Osteocyte (in vitro differentiated cells): ENCODE results near the gene SQOR. TPM values are rescaled to one million over a fixed set of nuclear protein-coding genes. Genes with fewer than 3 reads are reported as not detected.

Experiments used
- DNase-seq: peaks from one replicate; pipeline ENCODE4 v3.0.0; 2021; ENCODE audit warnings: mixed read lengths; ENCODE audit not compliant: unreplicated experiment; ENCODE audit errors: extremely low spot score
- H3K27ac Mint-ChIP-seq: one replicate; pipeline ENCODE4 v1.8.0; 2021; ENCODE audit warnings: mild to moderate bottlenecking, mixed read lengths; ENCODE audit not compliant: unreplicated experiment
- H3K27me3 Mint-ChIP-seq: one replicate; pipeline ENCODE4 v1.8.0; 2021; ENCODE audit warnings: mixed read lengths; ENCODE audit not compliant: unreplicated experiment
- H3K36me3 Mint-ChIP-seq: one replicate; pipeline ENCODE4 v1.8.0; 2021; ENCODE audit warnings: mixed read lengths; ENCODE audit not compliant: unreplicated experiment
- H3K4me1 Mint-ChIP-seq: one replicate; pipeline ENCODE4 v1.8.0; 2021; ENCODE audit warnings: mixed read lengths; ENCODE audit not compliant: unreplicated experiment
- H3K4me3 Mint-ChIP-seq: one replicate; pipeline ENCODE4 v1.8.0; 2021; ENCODE audit warnings: mild to moderate bottlenecking, moderate library complexity, mixed read lengths; ENCODE audit not compliant: unreplicated experiment
- H3K9me3 Mint-ChIP-seq: one replicate; pipeline ENCODE4 v1.8.0; 2021; ENCODE audit warnings: mixed read lengths; ENCODE audit not compliant: unreplicated experiment
- total RNA-seq: library from RNA; stranded (reverse); gene quantifications from 2 replicates; pipeline ENCODE4 v1.2.1, GENCODE V29; 2021
- TF ChIP-seq, protein P1 (sequence below): fragments of 200-600 bp; sonication (generic); IDR thresholded peaks from 2 replicates; pipeline ENCODE4 v1.5.0; 2021; ENCODE audit warnings: antibody characterized with exemption, mild to moderate bottlenecking, moderate library complexity

SQOR gene
- total RNA-seq, 1 donor from 2014 or later, result 22.6 TPM

- H3K9me3 Mint-ChIP-seq, result no peaks in the 10 kb centered on the region
- peaks cover 10% of the 10 kb centered on the region for H3K4me1 Mint-ChIP-seq
- peaks cover 24% of the 10 kb centered on the region for H3K36me3 Mint-ChIP-seq
- TF ChIP-seq, protein P1, sequence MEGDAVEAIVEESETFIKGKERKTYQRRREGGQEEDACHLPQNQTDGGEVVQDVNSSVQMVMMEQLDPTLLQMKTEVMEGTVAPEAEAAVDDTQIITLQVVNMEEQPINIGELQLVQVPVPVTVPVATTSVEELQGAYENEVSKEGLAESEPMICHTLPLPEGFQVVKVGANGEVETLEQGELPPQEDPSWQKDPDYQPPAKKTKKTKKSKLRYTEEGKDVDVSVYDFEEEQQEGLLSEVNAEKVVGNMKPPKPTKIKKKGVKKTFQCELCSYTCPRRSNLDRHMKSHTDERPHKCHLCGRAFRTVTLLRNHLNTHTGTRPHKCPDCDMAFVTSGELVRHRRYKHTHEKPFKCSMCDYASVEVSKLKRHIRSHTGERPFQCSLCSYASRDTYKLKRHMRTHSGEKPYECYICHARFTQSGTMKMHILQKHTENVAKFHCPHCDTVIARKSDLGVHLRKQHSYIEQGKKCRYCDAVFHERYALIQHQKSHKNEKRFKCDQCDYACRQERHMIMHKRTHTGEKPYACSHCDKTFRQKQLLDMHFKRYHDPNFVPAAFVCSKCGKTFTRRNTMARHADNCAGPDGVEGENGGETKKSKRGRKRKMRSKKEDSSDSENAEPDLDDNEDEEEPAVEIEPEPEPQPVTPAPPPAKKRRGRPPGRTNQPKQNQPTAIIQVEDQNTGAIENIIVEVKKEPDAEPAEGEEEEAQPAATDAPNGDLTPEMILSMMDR, result no peak
- no peak for DNase-seq
- H3K27ac Mint-ChIP-seq, result no peak overlapping the region
- H3K4me3 Mint-ChIP-seq, result no peak overlapping the region
- no peaks in the 10 kb centered on the region for H3K27me3 Mint-ChIP-seq
These were observed 39.8 kb upstream of the SQOR start for GRCh38 chr15:45594835-45595530.

GRCh38 chr15:45603881-45604280 lies 30.9 kb upstream of the SQOR start:
- Mint-ChIP-seq H3K4me3 (no peak overlapping the region), H3K27me3 (no peaks in the 10 kb centered on the region), H3K9me3 (no peaks in the 10 kb centered on the region), H3K36me3 (peaks cover 17% of the 10 kb centered on the region), H3K4me1 (no peaks in the 10 kb centered on the region), H3K27ac (no peak overlapping the region)
- no peak for DNase-seq
- TF ChIP-seq, protein P1, result no peak

DNA sequence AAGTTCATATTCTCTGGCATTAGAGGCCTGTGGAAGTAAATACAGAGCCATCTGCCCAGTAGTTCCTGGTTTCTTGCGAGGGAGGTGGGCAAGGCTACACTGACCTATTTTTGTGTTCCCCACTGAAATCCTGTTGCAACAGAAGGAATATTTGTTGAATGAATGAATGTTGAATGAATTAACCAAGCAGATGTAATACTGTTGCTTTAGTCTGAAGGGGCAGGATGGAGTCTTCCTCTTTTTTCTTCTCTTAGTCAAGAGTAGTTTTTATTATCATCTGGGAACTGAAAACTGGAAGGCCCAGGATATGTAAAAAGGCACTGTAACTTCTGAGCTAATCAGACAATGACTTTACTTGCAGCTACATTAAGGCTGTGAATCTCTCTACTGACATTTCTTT lies 30.5 kb upstream of the SQOR start:
- H3K36me3 Mint-ChIP-seq, result peaks cover 20% of the 10 kb centered on the region

DNA sequence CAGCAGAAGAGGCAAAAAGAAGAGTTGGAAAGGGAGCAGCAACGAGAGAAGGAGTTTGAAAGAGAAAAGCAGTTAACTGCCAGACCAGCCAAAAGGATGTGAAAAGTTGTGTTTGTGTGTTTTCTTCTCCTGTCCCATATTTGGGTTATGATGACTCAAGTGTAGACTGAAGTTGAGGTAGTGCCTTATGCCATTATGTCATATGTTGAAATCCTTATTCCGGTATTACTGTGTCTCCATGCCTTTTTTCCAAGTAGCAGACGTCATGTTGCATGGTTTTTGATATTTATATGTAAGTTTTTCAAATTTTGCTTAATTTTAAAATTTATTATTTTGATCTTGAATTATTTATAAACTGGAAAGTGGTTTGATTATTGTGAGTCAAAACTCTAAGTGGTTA lies 28.4 kb upstream of the SQOR start:
- no peak for DNase-seq
- no peaks in the 10 kb centered on the region for H3K9me3 Mint-ChIP-seq
- peaks cover 19% of the 10 kb centered on the region for H3K36me3 Mint-ChIP-seq
- H3K27me3 Mint-ChIP-seq, result no peaks in the 10 kb centered on the region
- H3K27ac Mint-ChIP-seq, result no peak overlapping the region
- TF ChIP-seq, protein P1, result no peak
- no peaks in the 10 kb centered on the region for H3K4me1 Mint-ChIP-seq
- H3K4me3 Mint-ChIP-seq, result no peak overlapping the region

More for the DNA sequence above, 30.5 kb upstream of the SQOR start:
- Mint-ChIP-seq H3K4me1 (no peaks in the 10 kb centered on the region), H3K27ac (no peak overlapping the region), H3K9me3 (no peaks in the 10 kb centered on the region), H3K4me3 (no peak overlapping the region), H3K27me3 (no peaks in the 10 kb centered on the region)
- TF ChIP-seq, protein P1, result no peak
- no peak for DNase-seq

DNA sequence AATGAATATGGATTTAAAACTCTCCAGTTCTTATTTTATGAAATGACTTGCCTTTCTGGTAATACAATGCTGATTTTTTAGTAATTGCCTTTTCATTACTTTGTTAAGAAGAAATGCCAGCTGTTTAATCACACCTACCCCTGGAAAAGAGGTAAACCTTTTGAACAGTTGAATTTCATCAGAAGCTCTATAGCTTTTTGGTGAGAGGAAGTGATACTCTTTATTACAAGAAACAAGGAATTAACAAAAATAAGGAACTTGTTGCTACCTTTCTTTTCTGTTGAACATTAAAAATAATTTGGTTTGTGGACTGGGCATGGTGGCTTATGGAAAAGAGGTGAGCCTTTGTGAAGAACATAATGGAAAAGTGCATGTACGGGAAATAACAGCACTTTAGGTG lies 28.0 kb upstream of the SQOR start:
- H3K4me1 Mint-ChIP-seq, result no peaks in the 10 kb centered on the region
- no peak for DNase-seq
- TF ChIP-seq, protein P1, result no peak
- peaks cover 19% of the 10 kb centered on the region for H3K36me3 Mint-ChIP-seq
- no peaks in the 10 kb centered on the region for H3K9me3 Mint-ChIP-seq
- H3K4me3 Mint-ChIP-seq, result no peak overlapping the region
- H3K27me3 Mint-ChIP-seq, result no peaks in the 10 kb centered on the region
- H3K27ac Mint-ChIP-seq, result no peak overlapping the region
